D721Med (cell line): ENCODE results near the gene SIKE1.

ENCODE experiments used
- DNase-seq: peaks from one replicate; pipeline ENCODE4 v3.0.0; 2011; ENCODE audit warnings: low spot score; ENCODE audit not compliant: insufficient read length
- FAIRE-seq: peaks from 2 replicates; lab custom pipeline; 2011; peaks lifted over from hg19 to GRCh38; lab: Jason Lieb, UNC
- TF ChIP-seq, protein P1 (sequence below): IDR thresholded peaks from 2 replicates; pipeline ENCODE4 v1.5.1; 2012; ENCODE audit warnings: mild to moderate bottlenecking, control low read depth; ENCODE audit not compliant: insufficient read depth; ENCODE audit errors: missing control alignments

The SIKE1 gene

DNA sequence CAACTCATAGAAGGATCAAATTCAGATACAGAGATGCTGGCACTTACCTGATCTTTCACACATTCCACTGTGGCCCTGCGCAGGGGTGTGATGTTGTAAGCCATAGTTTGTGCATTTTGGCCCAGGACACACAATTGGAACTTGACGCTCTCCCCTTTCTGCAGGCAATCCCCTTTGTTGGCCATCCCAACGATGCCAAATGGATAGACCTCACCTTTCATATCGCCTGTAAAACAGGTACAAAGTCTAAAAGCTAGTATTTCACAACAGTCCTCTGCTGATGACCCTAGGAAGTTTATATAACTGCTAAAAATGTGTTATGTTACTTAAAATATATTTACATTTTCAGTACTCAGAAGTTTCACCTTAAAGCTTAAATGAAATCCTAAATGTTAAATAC lies 60.0 kb downstream of the SIKE1 start:
- TF ChIP-seq, protein P1, sequence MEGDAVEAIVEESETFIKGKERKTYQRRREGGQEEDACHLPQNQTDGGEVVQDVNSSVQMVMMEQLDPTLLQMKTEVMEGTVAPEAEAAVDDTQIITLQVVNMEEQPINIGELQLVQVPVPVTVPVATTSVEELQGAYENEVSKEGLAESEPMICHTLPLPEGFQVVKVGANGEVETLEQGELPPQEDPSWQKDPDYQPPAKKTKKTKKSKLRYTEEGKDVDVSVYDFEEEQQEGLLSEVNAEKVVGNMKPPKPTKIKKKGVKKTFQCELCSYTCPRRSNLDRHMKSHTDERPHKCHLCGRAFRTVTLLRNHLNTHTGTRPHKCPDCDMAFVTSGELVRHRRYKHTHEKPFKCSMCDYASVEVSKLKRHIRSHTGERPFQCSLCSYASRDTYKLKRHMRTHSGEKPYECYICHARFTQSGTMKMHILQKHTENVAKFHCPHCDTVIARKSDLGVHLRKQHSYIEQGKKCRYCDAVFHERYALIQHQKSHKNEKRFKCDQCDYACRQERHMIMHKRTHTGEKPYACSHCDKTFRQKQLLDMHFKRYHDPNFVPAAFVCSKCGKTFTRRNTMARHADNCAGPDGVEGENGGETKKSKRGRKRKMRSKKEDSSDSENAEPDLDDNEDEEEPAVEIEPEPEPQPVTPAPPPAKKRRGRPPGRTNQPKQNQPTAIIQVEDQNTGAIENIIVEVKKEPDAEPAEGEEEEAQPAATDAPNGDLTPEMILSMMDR: no peak
- DNase-seq (no peak), FAIRE-seq (no peak)
